GM21717 (cell line): ENCODE measurements around the gene CHRM4.

ENCODE experiments used
- ATAC-seq: cut with Tn5 transposase; IDR thresholded peaks from one replicate; pipeline ENCODE4 v1.9.1; 2021; ENCODE audit warnings: mild to moderate bottlenecking, moderate library complexity; ENCODE audit not compliant: unreplicated experiment

The CHRM4 gene

DNA sequence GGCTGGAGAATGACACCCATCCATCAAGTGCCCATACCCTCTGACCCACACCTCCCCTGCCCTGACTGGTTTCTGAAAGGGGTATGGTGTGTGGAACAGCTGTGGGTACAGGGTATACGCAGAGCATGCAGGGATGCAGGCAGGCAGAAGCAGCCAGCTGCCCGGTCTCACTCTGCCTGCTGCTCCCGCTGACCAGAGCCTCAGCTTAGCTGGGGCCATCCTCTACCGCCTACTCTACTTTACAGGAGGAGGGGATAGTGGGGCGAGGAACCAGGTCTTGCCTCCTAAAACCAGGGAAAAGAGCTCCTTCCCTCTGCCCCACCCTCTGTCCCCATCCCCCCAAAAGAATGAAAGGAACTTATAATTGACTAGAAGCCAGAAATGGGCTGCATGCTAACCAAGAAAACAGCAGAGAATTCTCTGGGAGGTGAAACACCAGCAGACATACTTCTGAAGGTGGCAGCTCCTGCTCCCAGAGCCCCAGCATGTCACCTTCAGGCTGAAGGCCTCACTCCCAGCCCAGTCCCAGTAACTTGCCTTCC is 13.0 kb upstream of the CHRM4 start:
- no peak for ATAC-seq

GRCh38 chr11:46402957-46403902 is 11.7 kb upstream of the CHRM4 start:
- ATAC-seq, result no peak

- ATAC-seq, result no peak
Measured at GRCh38 chr11:46397526-46397925, 6.0 kb upstream of the CHRM4 start.

GRCh38 chr11:46393759-46394158 is 2.2 kb upstream of the CHRM4 start:
- ATAC-seq, result no peak

GRCh38 chr11:46393231-46393616 is 1.6 kb upstream of the CHRM4 start:
- no peak for ATAC-seq

DNA sequence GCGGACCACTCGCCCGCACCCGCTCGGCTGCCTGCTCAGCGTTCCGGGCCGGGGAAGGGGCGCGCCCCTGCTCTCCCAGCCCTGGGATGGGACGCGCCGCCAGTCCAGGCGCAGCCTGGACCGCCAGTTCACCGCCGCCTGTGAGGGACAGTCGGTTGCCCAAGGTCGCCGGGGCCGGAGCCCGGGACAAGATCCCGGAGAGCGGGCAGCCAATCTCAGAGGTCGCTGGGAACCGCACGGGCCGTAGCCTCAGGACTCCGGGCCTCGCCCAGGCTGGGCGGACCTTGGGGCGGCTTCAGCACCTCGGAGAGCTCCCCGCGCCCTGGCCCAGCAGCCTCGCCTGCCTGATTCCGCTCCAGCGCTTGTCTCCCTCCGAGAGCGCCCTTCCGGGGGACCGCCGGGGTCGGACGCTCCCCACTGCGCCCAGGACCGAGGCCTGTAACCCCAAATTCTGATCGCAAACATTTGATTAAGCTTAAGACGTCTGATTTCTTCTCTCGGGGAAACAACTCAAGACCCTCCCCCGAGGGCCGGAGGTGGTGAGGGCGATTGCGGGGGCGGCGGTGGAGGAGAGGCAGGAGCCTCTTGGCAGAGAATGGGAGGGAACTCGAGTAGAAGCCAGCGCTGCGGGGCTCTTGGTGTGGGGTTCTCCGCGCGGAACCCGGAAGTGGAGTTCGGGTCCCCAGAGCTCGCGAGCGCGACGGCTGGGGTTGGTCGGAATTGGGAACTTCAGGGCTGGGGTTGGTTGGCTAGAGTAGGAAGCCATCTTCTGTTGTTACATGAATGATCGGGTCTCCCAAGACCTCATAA is 1.1 kb upstream of the CHRM4 start:
- no peak for ATAC-seq

- ATAC-seq, result no peak
Measured at GRCh38 chr11:46391186-46391577, 394 bp downstream of the CHRM4 start.

DNA sequence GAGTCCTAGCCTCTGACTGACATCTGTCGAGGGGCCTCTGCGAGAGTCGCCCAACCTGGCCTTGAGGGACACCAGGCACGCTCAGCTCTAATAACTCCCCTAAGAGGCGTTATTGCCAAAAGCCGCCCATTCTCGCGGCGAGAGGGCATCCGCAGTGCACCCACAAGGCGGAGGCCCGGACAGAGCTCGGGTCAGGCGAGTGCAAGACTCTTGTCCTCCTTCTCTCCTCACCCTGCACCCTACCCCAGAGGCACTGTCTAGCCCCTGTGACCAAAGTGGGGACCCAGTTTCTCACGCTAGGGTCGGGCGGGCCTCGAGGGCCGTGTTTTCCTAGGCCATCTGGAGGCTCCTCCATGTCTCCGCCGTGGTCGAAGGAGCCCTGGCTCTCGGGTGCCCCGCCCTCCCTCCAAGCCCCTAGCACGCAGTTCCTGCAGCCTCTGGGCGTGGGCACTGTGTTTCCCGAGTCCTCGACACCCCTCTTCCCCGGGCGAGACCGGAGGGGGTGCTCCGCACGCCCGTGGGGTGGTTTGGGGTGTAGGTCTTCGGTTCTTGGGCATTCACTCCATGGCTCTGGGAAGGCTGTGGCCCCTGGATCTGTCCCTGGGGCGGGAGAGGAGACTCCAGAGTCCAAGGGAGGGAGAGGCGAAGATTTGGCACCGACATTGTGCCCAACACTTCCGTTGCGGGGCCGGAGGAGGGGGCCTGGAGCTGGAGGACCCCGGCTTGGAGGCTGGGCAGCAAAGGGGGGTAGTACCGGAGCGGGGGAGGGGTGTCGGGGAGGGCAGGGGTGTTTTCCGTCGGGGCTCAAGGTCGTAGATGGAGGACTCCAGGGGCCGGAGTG is 1.0 kb downstream of the CHRM4 start:
- no peak for ATAC-seq

DNA sequence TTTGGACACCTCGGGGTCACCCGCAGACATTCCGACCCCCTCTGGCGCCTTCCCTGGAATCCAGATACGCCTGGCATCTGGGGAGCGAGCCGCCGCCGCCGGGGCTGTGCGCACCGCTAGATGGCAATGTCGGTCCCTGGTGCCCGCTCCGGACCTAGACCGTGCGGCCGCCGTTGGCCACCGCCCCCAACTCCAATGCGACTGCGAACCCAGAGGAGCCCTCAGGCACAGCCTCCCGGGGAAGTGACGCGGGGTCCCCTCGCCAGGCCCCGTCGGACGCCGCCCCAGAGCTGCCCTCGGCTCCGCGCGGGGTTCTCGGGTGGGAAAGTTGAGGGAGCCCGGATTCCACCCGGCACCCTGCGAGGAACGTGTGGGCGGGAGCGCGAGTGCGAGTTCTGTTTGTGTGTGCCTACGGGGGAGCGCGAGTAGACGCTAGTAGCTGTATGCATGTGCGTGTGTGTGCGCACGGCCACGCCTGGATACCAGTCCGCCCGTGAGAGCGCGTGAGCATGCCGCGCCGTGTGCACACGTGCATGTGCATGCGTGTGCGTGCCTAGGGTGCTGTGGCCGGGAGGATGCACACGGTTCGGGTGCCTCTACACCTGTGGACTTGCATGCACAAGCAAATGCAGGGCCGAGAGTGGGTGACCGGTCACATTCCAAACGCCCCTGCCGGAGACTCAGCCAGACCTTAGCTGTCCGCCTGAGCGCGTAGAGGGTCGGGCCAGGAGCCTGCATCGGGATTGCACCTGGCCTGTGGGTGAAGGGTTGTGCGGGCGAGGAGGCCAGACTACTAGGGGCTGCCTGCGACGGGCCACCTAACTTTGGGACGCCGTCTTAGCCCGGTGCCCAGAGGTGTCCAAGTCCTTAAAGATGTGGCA is 1.9 kb downstream of the CHRM4 start:
- no peak for ATAC-seq

- no peak for ATAC-seq
Measured at GRCh38 chr11:46388619-46389449, 2.7 kb downstream of the CHRM4 start.

DNA sequence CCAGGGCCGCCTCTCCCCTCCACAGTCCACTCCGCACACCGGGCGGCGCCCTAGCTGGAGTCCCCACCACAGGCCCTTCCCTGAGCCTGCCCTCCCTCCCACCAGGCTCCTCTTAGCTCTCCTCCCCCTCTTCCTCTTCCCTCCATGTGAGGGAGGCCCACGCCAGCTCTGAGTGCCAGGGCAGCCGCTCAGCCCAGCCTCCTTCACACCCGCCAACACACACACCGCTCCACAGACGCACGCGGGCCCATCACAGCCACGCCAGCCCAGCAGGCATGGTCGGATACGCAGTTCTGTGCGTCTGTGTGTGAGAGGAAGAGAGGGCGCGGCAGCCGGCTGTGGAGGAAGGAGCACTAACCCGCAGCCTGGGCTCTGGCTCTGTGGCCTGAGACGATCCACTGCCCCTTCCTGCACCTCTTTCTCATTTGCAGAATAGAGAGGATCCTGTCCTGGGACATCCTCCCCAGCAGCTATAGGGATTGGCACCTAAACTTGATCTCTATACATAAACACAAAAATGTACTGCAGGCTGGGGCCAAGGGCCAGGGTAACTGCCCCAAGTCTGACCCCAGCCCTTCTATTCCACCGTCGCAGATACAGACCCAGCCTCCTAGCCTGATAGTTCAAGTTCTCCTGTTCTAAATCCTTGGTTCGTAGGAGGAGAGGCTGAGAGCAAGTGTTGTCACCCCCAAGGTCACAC is 3.5 kb downstream of the CHRM4 start:
- no peak for ATAC-seq

GRCh38 chr11:46387456-46387855 is 4.1 kb downstream of the CHRM4 start:
- no peak for ATAC-seq

DNA sequence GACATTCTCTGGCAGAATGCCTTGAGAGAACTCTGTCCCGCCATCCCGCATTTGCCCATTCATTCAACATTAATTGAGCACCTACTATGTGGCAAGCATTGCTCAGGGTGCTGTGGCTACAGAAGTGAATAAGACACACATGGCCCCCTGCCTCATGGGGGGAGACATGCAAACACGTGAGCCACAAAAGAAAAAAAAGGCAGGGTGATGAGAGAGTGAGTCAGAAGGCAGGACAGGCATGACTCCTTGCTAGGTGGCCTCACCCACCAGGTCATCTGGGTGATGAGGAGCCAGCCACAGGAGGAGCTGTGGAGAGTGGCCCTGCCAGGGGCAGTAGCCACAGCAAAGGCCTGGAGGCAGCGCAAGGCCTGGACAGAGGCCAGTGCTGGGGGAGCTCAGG is 4.9 kb downstream of the CHRM4 start:
- no peak for ATAC-seq

- no peak for ATAC-seq
Measured at GRCh38 chr11:46386005-46386578, 5.5 kb downstream of the CHRM4 start.

- ATAC-seq, result no peak
Measured at GRCh38 chr11:46385169-46386004, 6.2 kb downstream of the CHRM4 start.

GRCh38 chr11:46383974-46384701 is 7.4 kb downstream of the CHRM4 start:
- ATAC-seq, result no peak

DNA sequence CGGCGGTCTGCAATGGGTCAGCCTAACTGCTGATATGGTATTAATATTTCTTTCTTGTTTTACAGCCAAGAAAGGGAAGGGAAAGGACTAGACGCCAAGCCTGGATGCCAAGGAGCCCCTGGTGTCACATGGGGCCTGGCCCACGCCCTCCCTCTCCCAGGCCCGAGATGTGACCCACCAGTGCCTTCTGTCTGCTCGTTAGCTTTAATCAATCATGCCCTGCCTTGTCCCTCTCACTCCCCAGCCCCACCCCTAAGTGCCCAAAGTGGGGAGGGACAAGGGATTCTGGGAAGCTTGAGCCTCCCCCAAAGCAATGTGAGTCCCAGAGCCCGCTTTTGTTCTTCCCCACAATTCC is 8.2 kb downstream of the CHRM4 start:
- ATAC-seq, result no peak
